HG02610 (cell line): Measurements from ENCODE around the gene ZBTB46.

Source experiments
- ATAC-seq: cut with Tn5 transposase; IDR thresholded peaks from one replicate; pipeline ENCODE4 v1.9.1; 2021; ENCODE audit warnings: mild to moderate bottlenecking, moderate library complexity; ENCODE audit not compliant: unreplicated experiment

The ZBTB46 gene

DNA sequence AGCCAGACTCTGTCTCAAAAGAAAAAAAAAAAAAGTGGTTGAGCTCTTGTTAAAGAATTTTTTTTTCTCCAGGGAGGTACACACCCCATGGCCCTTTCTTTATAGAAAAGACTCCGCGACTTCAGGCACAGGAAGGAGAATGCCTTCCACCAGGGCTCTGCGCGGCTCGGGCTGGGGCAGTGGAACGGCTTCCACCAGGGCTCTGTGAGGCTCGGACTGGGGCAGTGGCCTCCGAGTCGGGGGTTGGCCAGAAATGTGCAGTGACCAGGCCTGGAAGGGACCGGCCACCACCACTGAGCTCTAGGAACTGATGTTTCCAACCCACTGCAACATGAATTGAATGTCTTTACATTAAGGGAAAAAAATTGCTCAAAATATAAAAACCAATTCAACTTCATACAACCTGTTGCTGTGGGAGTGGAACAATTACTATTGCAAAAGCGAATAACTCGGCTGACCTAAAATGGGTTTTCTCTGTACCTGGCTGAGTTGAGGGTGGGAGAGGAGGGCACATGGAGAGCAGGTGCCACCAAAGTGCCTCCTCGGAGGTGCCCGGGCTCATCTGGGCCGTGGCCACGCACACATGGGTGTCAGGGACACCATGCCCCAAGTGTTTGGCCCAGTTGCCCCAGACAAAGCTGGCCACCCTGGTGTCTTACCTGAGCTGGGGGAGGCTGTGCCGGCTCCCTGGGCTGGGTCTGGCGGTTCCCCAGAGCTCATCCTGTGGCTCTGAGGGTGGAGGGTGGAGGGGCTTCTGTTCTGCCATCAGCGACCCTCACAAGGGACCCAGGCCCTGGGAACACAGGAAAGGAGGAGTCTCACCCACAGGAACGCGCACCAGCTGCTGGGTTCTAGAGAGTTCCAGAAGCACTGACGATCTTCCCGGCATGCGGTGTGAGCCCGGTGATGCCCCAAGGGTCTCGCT, 62.2 kb downstream of the ZBTB46 start:
- ATAC-seq = no peak

DNA sequence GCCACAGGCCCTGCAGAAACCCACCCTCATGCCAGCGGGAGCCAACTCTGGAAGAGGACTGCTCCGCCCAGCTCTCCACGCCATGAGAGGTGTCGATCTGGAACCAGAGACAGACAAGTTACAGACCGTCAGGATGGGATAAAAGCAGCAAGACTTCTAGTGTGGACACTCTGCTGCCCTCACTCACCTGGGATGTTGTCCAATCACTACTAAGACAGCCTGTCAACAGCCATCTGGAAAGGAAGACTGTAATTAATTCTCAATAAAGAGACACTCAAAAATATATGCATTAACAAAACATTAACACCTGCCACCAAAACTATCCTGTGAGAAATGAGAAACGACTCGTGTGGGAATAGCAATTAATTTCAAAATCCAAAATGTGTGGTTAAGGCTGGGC, 63.2 kb downstream of the ZBTB46 start:
- no peak for ATAC-seq

DNA sequence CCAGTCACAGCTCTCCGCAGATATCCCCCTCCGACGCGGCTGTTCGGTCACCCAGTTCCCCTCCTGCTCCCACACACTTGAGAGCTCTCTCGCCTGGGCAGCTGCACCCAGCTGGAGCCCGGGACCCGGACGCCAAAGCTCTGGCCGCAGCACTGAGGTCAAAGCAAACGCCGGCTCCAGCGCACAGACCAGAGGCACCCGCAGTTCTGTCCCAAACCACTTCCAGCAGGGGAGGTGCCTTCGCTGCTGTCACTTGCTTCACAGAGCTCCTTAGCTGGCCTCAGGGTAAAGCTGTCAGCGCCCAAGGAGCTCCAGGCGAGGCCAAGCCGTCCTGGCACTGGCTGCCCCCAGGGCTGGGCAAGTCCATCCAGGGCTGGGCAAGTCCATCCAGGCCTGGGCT, 63.6 kb downstream of the ZBTB46 start:
- no peak for ATAC-seq

DNA sequence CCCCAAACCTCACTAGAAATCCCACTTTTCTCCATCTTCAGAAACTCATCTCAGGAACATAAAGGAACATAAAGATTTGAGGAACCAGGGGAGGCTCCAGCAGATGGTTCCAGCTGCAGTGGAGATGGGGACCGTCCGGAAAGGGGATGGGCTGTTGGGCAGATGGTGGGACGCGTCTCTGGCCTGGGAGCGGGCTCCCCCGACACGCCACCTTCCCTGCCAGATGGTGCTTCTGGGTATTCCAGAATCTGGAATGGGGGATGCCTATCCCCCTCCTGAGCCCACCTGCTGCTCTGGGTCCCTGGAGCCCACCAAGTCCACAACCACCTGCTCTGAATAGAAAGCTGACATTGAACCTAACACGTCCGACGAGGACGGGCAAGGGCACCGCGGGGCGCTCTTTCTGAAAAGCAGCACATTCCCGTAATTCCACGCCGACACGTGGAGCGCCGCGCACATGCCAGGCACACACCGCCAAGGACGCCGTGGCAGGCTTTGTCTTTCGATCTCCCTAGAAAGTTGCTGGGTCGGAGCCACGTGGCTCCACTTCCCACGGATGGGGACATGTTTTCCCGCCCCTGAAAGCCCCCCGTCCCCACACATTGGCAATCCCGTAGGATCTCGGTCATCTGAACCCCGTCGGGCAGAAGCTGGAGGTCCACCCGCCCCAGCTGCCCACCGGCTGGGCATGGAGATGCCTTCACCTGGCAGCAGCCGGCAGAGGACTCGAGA, 64.2 kb downstream of the ZBTB46 start:
- no peak for ATAC-seq

DNA sequence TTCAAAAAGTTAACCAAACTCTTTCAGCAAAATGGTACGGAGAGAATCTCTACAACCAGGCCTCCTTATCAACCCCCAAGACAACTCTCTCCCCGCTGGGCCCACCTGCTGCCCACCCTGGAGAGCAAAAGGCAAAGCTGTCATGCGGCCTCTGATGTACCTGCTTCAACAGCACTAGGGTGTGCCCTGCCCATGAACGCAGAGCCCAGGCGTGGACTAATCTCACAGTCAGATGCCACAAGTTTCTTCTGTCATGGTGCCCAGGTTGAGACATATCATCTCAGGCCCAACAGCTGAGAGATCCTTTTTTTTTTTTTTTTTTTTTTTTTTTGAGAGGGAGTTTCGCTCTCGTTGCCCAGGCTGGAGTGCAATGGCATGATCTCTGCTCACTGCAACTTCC, 65.2 kb downstream of the ZBTB46 start:
- no peak for ATAC-seq

DNA sequence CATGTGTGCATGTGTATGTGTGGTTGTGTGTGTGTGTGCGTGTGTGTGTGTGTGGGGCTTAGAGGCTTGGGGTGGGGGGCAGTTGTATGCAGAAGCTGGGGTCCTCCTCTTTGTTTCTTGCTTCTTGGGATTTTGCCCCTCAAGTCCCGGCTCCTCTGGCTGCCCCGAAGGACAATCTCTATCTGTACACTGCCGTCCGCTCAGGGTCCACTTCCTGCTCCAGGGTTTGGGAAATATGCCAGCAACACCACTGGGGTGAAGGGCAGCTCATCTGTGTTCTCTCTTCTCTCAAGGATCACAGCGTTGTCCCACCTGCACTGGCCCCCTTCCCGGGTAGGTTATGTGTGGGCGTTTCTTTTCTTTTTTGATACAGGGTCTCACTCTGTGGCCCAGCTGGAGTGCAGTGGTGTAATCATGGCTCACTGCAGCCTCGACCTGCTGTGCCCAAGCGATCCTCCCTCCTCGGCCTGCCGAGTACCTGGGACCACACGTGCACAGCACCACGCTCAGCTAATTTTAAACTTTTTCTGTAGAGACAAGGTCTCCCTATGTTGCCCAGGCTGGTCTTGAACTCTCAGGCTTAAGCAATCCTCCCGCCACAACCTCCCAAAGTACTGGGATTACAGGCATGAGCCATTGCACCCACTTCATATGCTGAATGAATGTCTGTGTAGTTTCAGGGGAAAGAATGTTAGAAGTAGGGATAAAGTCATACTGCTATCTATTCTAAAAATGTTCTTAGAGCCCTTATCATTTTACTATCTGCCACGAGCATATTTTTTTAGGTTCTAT, 65.8 kb downstream of the ZBTB46 start:
- no peak for ATAC-seq

DNA sequence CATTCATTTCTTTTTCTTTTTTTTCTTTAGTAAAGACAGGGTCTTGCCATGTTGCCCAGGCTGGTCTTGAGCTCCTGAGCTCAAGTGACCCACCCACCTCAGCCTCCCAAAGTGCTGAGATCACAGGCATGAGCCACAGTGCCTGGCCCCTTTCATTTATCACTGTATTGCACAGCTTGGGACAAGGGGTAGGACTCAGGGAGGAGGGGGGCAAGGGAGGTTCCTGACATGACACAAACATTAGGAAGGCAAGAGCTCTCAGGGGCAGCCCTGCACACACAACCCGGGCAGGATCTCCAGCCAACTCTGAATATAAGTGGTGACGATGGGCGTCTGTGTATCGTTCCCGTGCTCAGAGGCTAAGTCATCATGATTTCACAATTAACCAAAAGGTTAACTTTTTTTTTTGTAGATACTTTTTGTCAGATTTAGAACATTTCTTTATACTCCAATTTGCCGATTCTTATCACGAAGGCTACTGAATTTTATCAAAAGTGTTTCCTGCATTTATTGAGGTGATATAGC, 71.6 kb downstream of the ZBTB46 start:
- ATAC-seq = no peak

DNA sequence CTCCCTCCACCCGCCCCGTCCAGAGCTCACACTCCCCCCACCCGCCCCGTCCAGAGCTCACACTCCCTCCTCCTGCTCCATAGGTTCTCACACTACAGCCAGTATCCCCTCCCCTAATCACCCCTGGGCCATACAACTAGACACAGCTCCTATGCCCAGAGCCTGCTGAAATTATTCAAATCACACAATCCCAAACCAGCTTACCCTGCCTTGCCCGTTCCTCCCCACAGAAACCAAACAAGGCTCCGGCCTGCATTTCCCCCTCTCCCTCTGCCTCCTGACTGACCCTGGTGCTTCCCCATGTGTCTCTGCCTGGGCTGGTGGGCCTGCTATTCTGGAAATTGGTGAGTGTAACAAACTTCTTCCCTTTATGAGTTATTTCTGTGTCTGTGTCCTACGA, 72.9 kb downstream of the ZBTB46 start:
- no peak for ATAC-seq

DNA sequence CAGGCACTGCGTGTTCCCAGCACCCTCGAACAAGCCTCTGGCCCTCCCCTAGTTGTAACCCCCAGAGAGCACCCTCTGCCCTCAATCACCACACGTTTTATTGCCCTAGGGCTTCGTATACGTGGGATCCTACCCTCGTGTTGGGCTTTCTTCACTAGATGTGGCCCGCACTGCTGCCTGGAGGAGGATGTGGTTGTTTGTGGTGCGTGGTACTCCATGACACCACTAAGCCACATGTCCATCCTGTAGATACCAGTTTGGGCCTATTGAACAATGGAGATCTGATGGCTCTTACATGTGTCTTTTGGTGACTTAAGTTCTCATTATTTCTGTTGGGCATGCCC, 74.4 kb downstream of the ZBTB46 start:
- ATAC-seq = no peak

DNA sequence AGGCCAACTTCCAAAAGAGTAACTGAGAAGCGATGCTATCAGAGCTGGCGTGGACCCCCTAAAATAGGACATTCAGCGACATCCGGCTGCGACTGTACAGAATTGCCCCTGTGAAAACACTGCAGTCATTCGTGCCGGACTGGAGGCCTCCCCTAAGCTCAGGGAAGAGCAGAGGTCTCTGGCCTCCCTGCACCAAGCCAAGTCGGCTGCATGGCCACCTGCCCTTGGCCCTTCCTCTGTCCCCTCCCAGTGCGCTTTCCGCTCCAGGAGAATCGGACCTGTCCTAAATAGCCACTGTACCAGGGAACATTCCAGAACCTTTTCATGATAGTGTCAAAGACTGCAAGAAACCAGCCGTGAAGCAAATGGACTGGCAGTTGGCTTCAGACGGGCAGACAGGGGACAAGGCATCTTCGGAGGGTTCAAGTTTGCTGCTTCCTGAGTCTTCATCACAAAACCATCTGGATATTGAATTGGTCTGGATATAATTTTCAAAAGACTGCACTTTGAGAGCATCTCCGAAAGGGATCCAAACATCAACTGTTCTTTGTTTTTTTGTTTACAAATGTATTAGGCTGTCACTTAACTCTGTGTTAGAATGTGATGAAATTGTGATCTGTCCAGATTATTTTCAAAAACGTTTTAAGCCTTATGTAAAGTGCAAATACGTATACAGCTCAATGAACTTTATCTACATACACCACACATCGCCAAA, 75.0 kb downstream of the ZBTB46 start:
- ATAC-seq = no peak

DNA sequence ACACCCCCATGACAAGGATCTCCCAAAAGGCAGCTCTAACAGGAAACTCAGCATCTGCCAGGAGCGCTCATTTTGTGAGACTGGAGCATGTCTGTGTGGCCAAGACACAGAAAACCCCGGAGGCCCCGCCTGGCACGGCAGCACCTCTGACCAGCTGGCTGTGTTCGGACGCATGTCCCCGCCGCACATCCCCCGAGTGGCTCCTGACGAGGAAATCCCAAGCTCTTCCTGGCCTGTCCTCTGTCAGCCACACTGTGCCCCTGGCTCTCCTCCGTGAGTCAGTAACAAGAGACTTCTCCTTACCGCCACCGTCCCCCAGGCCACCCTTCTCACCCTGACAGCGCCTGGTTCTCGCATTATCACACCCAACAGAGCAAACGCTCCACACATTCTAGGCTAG, 77.1 kb downstream of the ZBTB46 start:
- no peak for ATAC-seq

DNA sequence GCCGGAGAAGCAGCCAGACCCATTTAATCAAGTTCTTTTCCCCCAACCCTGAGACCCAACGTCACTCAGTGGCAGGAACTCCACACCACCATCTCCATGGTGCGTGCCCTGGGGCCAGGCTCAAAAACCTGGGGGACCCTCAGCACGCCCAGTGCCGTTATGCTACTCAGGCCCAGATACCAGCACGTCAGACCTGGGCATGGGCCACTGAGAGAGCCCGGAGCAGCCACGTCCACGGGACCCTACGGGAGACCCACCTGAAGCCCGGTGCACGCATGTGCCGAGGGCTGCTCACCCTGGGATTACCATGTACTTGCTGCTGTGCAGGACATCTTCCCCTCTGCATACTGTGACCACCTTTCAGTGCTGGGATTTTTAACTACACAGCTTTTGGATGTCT, 77.7 kb downstream of the ZBTB46 start:
- ATAC-seq = no peak

DNA sequence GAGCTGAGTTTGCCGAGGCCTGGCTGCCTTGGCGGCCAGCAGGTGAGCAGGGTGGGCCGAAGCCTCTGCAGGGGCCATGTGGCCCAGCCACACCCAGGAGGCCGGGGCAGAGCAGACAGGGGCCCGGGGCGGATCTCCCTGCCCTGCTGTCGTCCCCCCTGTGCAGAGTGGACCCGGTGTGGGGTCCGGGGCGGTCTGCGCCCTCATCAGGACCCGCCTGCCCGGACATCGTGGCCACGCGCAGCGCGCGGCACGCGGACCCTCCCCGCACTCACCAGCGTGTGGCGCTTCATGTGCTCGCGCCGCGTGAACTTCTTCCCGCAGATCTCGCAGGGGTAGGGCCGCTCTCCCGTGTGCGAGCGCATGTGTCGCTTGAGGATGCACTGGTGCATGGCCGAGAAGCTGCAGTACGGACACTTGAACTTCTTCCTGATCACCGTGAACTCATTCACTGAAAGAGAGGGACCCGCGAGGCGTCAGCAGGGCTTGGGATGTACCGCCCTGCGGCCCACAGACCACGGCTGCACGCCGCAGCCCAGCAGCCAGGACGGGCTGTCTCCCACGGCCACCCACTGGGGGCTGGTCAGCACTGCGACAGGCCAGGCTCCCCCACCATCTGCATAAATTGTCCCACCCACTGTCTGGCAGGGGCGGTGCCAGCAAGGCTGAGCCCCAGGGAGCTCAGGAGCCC, 78.5 kb downstream of the ZBTB46 start:
- no peak for ATAC-seq

DNA sequence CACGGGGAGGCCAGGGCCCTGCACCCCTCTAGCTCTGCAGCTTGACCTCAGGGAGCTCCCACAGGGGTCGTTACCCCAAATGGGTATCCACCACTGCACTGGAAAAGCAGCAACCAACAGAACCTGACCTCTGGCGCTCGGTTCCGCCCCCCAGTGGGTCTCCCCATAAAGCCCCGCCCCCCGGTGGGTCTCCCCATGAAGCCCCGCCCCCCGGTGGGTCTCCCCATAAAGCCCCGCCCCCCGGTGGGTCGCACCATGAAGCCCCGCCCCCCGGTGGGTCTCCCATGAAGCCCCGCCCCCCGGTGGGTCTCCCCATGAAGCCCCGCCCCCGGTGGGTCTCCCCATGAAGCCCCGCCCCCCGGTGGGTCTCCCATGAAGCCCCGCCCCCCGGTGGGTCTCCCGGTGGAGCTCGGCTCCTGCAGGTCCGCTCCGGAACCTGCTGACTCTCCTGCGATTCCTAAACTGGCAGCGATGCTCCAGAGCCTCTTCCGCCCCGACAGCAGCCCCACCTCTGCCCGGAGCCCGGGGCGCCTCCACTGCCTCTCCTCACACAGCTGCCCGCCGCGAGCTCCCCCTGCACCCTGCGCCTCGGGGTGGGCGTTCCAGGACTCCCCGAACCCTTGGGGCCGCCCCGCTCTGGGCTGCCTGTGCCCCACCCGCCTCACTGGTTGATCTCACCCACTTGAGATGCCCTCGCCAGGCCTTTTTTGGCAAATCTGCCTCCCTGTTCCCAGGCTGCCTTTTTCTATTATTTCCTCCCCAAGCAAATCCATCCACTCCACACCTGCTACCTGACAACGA, 79.4 kb downstream of the ZBTB46 start:
- no peak for ATAC-seq

DNA sequence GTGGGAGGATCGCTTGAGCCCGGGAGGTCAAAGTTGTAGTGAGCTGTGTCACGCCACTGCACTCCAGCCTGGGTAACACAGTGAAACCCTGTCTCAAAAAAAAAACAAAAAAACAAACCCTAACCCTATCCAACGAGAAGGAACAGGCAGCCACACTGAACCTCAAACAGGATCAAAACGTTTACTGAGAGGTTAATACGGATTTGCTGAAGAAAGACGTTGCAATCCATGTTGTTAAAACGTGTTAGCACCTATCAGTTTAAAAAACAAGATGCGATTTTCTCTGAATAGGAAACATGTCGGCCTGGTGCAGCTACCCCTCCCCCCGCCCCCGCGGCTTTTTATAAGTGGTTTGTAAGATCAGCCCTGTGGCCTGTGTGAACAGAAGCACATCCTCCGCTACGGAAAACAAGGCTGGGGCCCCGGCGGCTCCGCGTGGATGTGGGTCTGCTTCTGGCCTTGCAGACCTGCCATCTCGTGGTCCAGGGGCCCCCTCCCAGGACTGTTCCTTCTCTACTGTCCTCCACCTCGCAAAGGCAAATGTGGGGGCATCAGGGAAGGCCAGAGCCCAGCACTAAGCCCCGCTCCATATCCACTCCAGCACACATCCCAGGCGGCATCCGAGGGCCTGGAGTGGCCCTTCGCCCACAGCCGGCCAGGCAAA, 80.1 kb downstream of the ZBTB46 start:
- ATAC-seq = no peak

DNA sequence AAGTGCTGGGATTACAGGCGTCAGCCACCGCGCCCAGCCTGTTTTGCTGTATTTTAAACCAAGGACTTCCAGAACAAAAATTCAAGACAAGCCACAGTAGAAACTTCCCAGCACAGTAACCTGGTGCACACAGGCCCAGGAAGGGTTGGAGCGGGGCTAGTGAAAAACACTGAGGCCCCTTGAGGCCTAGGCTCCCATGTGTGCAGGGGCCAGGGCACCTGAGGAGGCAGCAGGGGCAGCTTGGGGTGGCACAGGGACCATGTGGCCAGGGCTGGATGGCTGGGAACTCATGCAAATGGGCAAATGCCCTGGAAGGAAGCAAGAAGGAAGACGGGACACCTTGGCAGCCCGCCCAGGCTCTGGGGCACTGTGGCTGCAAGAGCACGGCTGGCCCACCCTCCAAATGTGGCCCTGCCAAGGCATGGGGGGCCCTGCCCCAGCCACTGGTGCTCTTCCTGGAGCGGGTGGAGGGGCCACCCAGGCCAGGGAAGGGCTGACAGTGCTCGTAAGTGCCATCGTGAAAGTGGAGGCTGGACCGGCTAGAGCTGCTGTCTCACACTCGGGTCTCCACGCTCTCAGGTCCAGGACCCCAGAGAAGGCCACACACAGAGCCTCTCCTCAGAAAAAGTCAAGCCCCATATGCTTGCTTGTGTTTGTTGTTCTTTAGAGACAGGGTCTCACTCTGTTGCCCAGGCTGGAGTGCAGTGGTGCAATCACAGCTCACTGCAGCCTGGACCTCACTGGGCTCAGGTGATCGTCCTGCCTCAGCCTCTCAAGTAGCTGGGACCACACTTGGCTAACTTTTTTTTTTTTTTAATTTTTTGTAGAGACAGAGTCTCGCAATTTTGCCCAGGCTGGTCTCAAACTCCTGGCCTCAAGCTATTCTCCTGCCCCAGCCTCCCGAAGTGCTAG, 81.2 kb downstream of the ZBTB46 start:
- ATAC-seq = no peak

DNA sequence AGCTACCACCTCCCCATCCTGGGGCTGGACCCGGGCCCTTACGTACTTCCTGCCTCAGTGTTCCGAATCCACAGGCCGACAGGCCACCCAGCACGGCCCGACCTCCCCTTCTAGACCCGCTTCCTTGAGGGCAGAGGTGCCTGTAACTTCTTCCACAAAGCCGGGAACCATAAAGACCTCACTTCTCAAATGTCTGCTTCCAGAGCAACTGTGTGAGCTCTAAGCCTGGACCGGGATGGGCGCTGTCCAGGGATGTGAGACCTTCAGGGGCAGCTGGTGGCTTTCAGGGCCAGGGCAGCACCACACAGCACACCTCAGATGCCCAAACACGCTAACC, 82.2 kb downstream of the ZBTB46 start:
- ATAC-seq = no peak
